Psoas muscle (tissue), 8 donors: Measurements from ENCODE around the gene CUZD1. TPM values are rescaled to one million over a fixed set of nuclear protein-coding genes. Genes with fewer than 3 reads are reported as not detected.

Source experiments
- ATAC-seq, 4 donors: fragments of 200-7000 bp; cut with Tn5 transposase; one replicate each; pipeline ENCODE4 v1.9.1; 2020; ENCODE audit warnings: moderate library complexity in 3 of 4, mild to moderate bottlenecking in 2 of 4
- DNase-seq, 2 donors: peaks; one replicate each; pipeline ENCODE4 v3.0.0-alpha.2; 2020
- H3K27ac ChIP-seq: fragments of 200-600 bp; one replicate; pipeline ENCODE4 v1.8.0; 2022
- H3K27me3 ChIP-seq, 3 donors: fragments of 200-600 bp in 1 of 3; one replicate each; pipeline versions ENCODE4 v1.6.1 to v1.8.0; 2013 to 2022; ENCODE audit warnings: low read length in 2 of 3, mild to moderate bottlenecking in 2 of 3, moderate library complexity in 1 of 3; ENCODE audit not compliant: insufficient read depth in 3 of 3
- H3K36me3 ChIP-seq, 2 donors: fragments of 200-600 bp in 1 of 2; one replicate each; pipeline versions ENCODE4 v1.6.1 to v1.8.0; 2013 to 2022; ENCODE audit warnings: low read depth in 1 of 2, mild to moderate bottlenecking in 1 of 2, moderate library complexity in 1 of 2; ENCODE audit not compliant: insufficient read depth in 1 of 2
- H3K4me1 ChIP-seq: fragments of 200-600 bp; one replicate; pipeline ENCODE4 v1.8.0; 2022
- H3K4me3 ChIP-seq: fragments of 200-600 bp; one replicate; pipeline ENCODE4 v1.8.0; 2022; ENCODE audit warnings: mild to moderate bottlenecking
- H3K9me3 ChIP-seq: fragments of 200-600 bp; one replicate; pipeline ENCODE4 v1.8.0; 2022
- WGBS, 3 donors: extraction: QIAGEN DNeasy Blood & Tissue Kit; methylation state at CpG; one replicate each; pipeline versions ENCODE4 v1.1.6 to v1.1.7; 2013; 5-methylcytosine and 5-hydroxymethylcytosine counted together
- intact Hi-C, 2 donors: fragments of 100-400 bp; cut with DNase I; formaldehyde crosslinking; loops; one replicate each; pipeline versions ENCODE4 v1.11.0 to v1.14.2; 2022
- long read RNA-seq, 2 donors: library from polyadenylated mRNA; unstranded; transcript quantifications; one replicate each; pipeline ENCODE4 v2.0.0, GENCODE V29; 2021
- polyA plus RNA-seq, 3 donors: library from polyadenylated mRNA; stranded (reverse); fragments of 200-250 nt; gene quantifications; one replicate each; pipeline ENCODE4 v1.2.3, GENCODE V29; 2013
- total RNA-seq, 4 donors: library from RNA; stranded (reverse); fragmentation: NEBNext Ultra II Directional in 2 of 4; extraction: Animal tissue kit (Norgen Biotek cat#: 25700) in 2 of 4; gene quantifications; one replicate each; pipeline versions ENCODE4 v1.2.1 to v1.2.4, GENCODE V29; 2021 to 2023
- TF ChIP-seq, protein P1 (sequence below): fragments of 200-600 bp; IDR thresholded peaks from one replicate; pipeline ENCODE4 v1.8.0; 2022; ENCODE audit warnings: antibody characterized with exemption
- donor health status: healthy with polysubstance abuse.
- donor health status: DM: no; HTN: no; CAD: no; lungs with moderate emphysema.
- donor health status: Bipolar disorder and iron deficiency.
- donor health status: healthy.
- donor health status: DM: yes; HTN: yes; CAD: no.
- donor health status: DM: no; HTN: no; CAD: no.
- donor health status: DM: no; HTN: no; CAD: no.
- donor health status: DM: yes; HTN: yes; CAD: no.

Gene CUZD1
- total RNA-seq: under 1 TPM in 3 of 4 donors, not detected in 1; 0.10 to 0.19 (median 0.15) TPM
- under 1 TPM; 0.17 to 0.35 (median 0.25) TPM for polyA plus RNA-seq
- long read RNA-seq, donor 1: 0 reads
- long read RNA-seq, donor 2: 0 reads

- 75 to 81% (median 80%) methylated on average over 5 of the region's 5 CpGs for WGBS, 3 donors
- no peaks in the 10 kb centered on the region for H3K36me3 ChIP-seq
- H3K4me1 ChIP-seq: no peaks in the 10 kb centered on the region
- H3K9me3 ChIP-seq: peaks cover 6% of the 10 kb centered on the region
- intact Hi-C loops: no loop called here
- DNase-seq (no peak), ATAC-seq (no peak)
- no peak within 1 kb of the TSS for H3K27ac ChIP-seq
- TF ChIP-seq, protein P1, sequence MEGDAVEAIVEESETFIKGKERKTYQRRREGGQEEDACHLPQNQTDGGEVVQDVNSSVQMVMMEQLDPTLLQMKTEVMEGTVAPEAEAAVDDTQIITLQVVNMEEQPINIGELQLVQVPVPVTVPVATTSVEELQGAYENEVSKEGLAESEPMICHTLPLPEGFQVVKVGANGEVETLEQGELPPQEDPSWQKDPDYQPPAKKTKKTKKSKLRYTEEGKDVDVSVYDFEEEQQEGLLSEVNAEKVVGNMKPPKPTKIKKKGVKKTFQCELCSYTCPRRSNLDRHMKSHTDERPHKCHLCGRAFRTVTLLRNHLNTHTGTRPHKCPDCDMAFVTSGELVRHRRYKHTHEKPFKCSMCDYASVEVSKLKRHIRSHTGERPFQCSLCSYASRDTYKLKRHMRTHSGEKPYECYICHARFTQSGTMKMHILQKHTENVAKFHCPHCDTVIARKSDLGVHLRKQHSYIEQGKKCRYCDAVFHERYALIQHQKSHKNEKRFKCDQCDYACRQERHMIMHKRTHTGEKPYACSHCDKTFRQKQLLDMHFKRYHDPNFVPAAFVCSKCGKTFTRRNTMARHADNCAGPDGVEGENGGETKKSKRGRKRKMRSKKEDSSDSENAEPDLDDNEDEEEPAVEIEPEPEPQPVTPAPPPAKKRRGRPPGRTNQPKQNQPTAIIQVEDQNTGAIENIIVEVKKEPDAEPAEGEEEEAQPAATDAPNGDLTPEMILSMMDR: no peak
- H3K4me3 ChIP-seq: no peak within 1 kb of the TSS
- H3K27me3 ChIP-seq: no peaks in the 10 kb centered on the region
These were observed at the start of gene CUZD1 for GRCh38 chr10:122845783-122846332. CUZD1 (minus strand) TSS chr10:122845857; CDS start chr10:122845843, 14 bp downstream.

GRCh38 chr10:122894261-122894944, 48.7 kb upstream of the CUZD1 start:
- Histone ChIP-seq H3K27me3 (no peaks in the 10 kb centered on the region), H3K36me3 (no peaks in the 10 kb centered on the region), H3K9me3 (no peaks in the 10 kb centered on the region), H3K27ac (no peak overlapping the region), H3K4me1 (no peaks in the 10 kb centered on the region), H3K4me3 (no peak overlapping the region)
- 87 to 90% (median 89%) methylated on average over 5 of the region's 5 CpGs for WGBS, 3 donors
- TF ChIP-seq, protein P1: no peak
- ATAC-seq: no peak
- intact Hi-C loops: no loop called here
- no peak for DNase-seq

- Histone ChIP-seq H3K27me3 (peaks cover 0 to 15% (median 4%) of the 10 kb centered on the region in 3 donors), H3K9me3 (no peaks in the 10 kb centered on the region), H3K36me3 (no peaks in the 10 kb centered on the region), H3K4me1 (no peaks in the 10 kb centered on the region), H3K4me3 (no peak overlapping the region), H3K27ac (no peak overlapping the region)
- no peak for DNase-seq
- whole genome bisulfite sequencing, 3 donors: 98 to 100% (median 100%) methylated on average over 1 of the region's 1 CpG
- no peak for ATAC-seq
- intact Hi-C loops: no loop called here
- TF ChIP-seq, protein P1: no peak
These were observed 38.5 kb upstream of the CUZD1 start for GRCh38 chr10:122884166-122884565.

DNA sequence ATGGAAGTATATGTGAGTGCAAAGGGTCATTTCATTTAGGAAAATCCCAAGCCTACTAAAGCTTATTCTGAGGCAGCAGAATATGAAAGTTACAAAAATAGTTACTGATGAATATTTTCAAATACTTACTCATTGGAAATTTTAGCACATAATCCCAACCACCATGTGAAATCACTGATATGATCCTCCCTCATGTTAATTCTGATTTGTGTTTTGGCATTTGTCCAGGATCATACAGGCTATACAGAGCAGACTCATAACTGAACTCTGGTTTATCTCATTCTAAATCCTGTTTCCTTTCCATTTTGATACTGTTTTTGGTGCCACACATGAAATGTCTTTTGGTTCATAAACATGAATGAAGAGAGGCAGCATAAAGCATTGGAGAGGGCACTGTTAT, 37.1 kb upstream of the CUZD1 start:
- peaks cover 4% of the 10 kb centered on the region for H3K4me1 ChIP-seq
- no peaks in the 10 kb centered on the region for H3K36me3 ChIP-seq
- H3K4me3 ChIP-seq: no peak overlapping the region
- no peak for ATAC-seq
- H3K9me3 ChIP-seq: no peaks in the 10 kb centered on the region
- TF ChIP-seq, protein P1: no peak
- intact Hi-C loops: no loop called here
- DNase-seq: no peak
- peaks cover 0 to 15% (median 4%) of the 10 kb centered on the region in 3 donors for H3K27me3 ChIP-seq
- no peak overlapping the region for H3K27ac ChIP-seq
